PC-9 (cell line): ENCODE measurements around the gene CAPZB. TPM values are rescaled to one million over a fixed set of nuclear protein-coding genes. Genes with fewer than 3 reads are reported as not detected.

Experiments used
- BruUV-seq: library from RNA; stranded (reverse); fragments of 400-500 nt; replicated peaks from 2 replicates; lab custom pipeline; 2021; lab: Mats Ljungman, UMichigan
- CTCF ChIA-PET: fragments of 300-600 bp; sonication (Branson Sonifier 250); formaldehyde crosslinking; loops from one replicate; lab custom pipeline; 2022; ENCODE audit warnings: antibody characterized with exemption; lab: Charles Lee
- POLR2A ChIA-PET: fragments of 300-600 bp; sonication (Branson Sonifier 250); formaldehyde crosslinking; loops from one replicate; lab custom pipeline; 2022; ENCODE audit warnings: antibody characterized with exemption; ENCODE audit not compliant: unreplicated experiment; lab: Charles Lee
- DNase-seq, 2 experiments: peaks; one replicate each; pipeline versions ENCODE4 v3.0.0 to v3.0.0-alpha.2; 2015 to 2022; ENCODE audit warnings: mixed read lengths in 1 of 2
- H2AFZ ChIP-seq: fragments of 200-600 bp; sonication (generic); 2 replicates; pipeline ENCODE4 v1.8.1; 2017; ENCODE audit warnings: antibody characterized with exemption
- H3F3A ChIP-seq: fragments of 200-600 bp; sonication (generic); 2 replicates; pipeline ENCODE4 v1.8.1; 2017; ENCODE audit warnings: antibody characterized with exemption, mild to moderate bottlenecking, low read depth; ENCODE audit not compliant: insufficient read depth
- H3K27ac ChIP-seq: fragments of 200-600 bp; sonication (generic); 2 replicates; pipeline ENCODE4 v1.6.1; 2016; ENCODE audit warnings: mixed run types
- H3K27me3 ChIP-seq: fragments of 200-600 bp; sonication (generic); 2 replicates; pipeline ENCODE4 v1.6.1; 2016; ENCODE audit warnings: low read depth, mixed run types; ENCODE audit not compliant: insufficient read depth
- H3K36me3 ChIP-seq: fragments of 200-600 bp; sonication (generic); 2 replicates; pipeline ENCODE4 v1.6.1; 2016; ENCODE audit warnings: low read depth, mixed run types
- H3K4me1 ChIP-seq: fragments of 200-600 bp; sonication (generic); replicated peaks from 2 replicates; pipeline ENCODE4 v1.6.1; 2016; ENCODE audit warnings: mixed run types; ENCODE audit not compliant: insufficient read depth
- H3K4me2 ChIP-seq: fragments of 200-600 bp; sonication (generic); 2 replicates; pipeline ENCODE4 v1.6.1; 2017; ENCODE audit warnings: mixed run types
- H3K4me3 ChIP-seq: fragments of 200-600 bp; sonication (generic); 2 replicates; pipeline ENCODE4 v1.6.1; 2016; ENCODE audit warnings: mixed run types
- H3K79me2 ChIP-seq: fragments of 200-600 bp; sonication (generic); 2 replicates; pipeline ENCODE4 v1.6.1; 2017; ENCODE audit warnings: low read depth, mixed run types
- H3K9me2 ChIP-seq: fragments of 200-600 bp; sonication (generic); 2 replicates; pipeline ENCODE4 v1.8.1; 2017; ENCODE audit warnings: mild to moderate bottlenecking; ENCODE audit not compliant: insufficient read depth
- H3K9me3 ChIP-seq: fragments of 200-600 bp; sonication (generic); 2 replicates; pipeline ENCODE4 v1.8.1; 2016; ENCODE audit warnings: low read depth; ENCODE audit not compliant: insufficient read depth
- H4K20me1 ChIP-seq: fragments of 200-600 bp; sonication (generic); 2 replicates; pipeline ENCODE4 v1.8.1; 2017; ENCODE audit not compliant: insufficient read depth
- EZH2 ChIP-seq: fragments of 200-600 bp; sonication (generic); IDR thresholded peaks from 2 replicates; pipeline ENCODE4 v1.8.0; 2017; ENCODE audit warnings: antibody characterized with exemption, low read depth
- intact Hi-C: fragments of 100-400 bp; cut with micrococcal nuclease; formaldehyde crosslinking; loops from one replicate; pipeline ENCODE4 v1.10.0; 2022; ENCODE audit not compliant: unreplicated experiment
- total RNA-seq: library from RNA; stranded (reverse); gene quantifications from 2 replicates; pipeline ENCODE4 v1.2.3, GENCODE V29; 2021
- TF ChIP-seq, protein P1 (sequence below): fragments of 200-600 bp; sonication (generic); conservative IDR thresholded peaks from 2 replicates; pipeline ENCODE4 v1.6.1; 2017; ENCODE audit warnings: mixed run types, antibody characterized with exemption, mild to moderate bottlenecking, moderate library complexity

Gene CAPZB
- total RNA-seq, 1 experiment from 2014 or later, result 222 TPM

DNA sequence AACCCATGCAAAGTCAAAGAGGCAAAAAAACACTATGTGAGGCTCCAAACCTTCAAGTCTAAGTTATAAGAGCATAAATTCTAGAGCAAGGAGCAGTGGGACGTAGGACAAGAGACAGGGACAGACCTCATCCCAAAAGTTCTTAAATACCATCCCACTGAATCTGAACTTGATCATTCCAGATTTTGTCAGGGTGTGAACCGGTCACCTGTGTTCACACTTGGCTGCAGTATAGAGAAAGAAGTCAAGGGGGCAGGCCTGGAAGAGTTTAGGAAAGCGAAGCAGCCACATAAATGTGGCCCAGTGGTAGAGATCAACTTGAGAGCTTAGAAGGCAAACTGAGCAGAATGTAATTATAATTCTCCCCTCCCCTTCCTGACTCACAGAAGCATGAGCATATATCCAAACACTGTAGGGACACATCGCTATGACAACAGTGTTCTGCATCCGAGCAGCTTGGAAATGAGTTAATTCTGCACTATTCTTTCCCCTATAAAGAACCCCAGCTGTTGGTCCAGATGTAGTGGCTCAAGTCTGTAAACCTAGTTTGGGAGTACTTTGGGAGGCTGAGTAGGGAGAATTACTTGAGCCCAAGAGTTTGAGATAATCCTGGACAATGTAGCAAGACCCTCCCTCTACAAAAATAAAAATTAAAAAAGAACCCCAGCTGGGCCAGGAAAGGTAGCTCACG lies 176.1 kb downstream of the CAPZB start:
- TF ChIP-seq EZH2, result no peak
- TF ChIP-seq, protein P1, sequence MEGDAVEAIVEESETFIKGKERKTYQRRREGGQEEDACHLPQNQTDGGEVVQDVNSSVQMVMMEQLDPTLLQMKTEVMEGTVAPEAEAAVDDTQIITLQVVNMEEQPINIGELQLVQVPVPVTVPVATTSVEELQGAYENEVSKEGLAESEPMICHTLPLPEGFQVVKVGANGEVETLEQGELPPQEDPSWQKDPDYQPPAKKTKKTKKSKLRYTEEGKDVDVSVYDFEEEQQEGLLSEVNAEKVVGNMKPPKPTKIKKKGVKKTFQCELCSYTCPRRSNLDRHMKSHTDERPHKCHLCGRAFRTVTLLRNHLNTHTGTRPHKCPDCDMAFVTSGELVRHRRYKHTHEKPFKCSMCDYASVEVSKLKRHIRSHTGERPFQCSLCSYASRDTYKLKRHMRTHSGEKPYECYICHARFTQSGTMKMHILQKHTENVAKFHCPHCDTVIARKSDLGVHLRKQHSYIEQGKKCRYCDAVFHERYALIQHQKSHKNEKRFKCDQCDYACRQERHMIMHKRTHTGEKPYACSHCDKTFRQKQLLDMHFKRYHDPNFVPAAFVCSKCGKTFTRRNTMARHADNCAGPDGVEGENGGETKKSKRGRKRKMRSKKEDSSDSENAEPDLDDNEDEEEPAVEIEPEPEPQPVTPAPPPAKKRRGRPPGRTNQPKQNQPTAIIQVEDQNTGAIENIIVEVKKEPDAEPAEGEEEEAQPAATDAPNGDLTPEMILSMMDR, result no peak
- DNase-seq, result no peak
- no peak overlapping the region for H3K27ac ChIP-seq
- H2AFZ ChIP-seq, result no peak overlapping the region
- no peaks in the 10 kb centered on the region for H3F3A ChIP-seq
- BruUV-seq, result no TSS peak
- intact Hi-C loops, result no loop called here
- ChIA-PET POLR2A (interaction anchor here (0.7 kb wide), 2 partner anchors 193 to 1448 kb away, joined by 3 to 4 read pairs; no protein-coding TSS in a partner anchor), CTCF (no interaction called here)
- H3K9me2 ChIP-seq, result no peaks in the 10 kb centered on the region
- no peaks in the 10 kb centered on the region for H3K36me3 ChIP-seq
- H3K79me2 ChIP-seq, result peaks cover 12% of the 10 kb centered on the region
- no peaks in the 10 kb centered on the region for H3K27me3 ChIP-seq
- peaks cover 11% of the 10 kb centered on the region for H3K4me1 ChIP-seq
- H3K4me2 ChIP-seq, result no peak overlapping the region
- H4K20me1 ChIP-seq, result peaks cover 6% of the 10 kb centered on the region; the same call in 1 of the 2 replicates
- no peak overlapping the region for H3K4me3 ChIP-seq
- no peaks in the 10 kb centered on the region for H3K9me3 ChIP-seq

DNA sequence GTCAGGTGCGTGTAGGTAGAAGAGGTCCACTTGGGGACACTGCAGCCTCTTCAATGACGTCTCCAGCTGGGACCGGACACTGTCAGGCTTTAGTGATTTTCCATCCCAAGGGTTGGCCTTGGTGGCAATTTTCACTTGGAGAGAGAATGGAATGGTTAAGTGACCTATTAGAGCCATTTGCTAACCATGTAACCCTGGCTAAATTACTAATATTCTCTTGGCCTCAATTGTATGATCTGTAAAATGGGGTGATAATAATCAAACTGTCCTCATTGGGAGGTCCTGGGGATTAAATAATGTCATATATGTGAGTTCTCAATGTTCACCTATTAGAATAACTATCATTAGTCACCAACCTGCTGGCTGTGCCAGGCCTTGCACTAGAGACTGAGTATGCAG lies 176.8 kb downstream of the CAPZB start:
- no peak overlapping the region for H3K4me2 ChIP-seq
- intact Hi-C loops, result no loop called here

DNA sequence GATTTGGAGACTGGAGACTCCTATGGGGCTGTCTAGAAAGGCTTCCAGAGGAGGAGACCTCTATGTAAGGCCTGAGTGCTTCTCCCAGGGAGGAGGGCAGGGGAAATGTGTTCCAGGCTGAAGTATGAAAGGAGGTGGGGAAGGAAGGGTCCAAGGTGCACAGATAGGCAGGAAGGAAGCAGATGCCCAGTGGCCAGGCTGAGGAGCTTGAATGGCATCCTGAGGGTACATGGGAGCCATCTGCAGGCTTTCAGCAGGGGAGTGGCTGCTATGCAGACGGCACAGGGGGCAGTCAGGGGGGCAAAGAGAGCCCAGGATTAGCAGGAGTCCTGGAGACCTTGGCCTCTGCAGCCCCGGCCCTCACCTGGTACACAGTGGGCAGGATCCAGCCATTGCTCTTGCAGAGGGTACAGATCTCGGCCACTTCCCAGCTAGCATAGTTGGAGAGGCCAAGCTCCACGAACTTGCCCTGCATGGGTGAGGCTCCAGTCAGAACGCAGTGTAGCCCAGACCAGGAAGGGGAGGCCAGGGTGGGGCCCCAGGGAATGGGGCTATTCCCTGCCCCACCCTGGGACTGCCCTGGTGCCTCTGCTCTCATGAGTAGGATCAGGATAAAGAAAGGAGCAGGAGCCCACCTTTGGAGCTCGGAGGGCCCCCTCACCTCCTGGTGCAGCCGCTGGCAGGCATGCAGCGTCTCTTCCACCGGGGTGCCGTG lies 177.4 kb downstream of the CAPZB start:
- no peaks in the 10 kb centered on the region for H3K9me3 ChIP-seq
- H3K4me1 ChIP-seq, result peaks cover 3% of the 10 kb centered on the region; the same call in 1 of the 2 replicates

More for the DNA sequence above, 176.8 kb downstream of the CAPZB start:
- ChIA-PET POLR2A (no interaction called here), CTCF (no interaction called here)
- H3K4me1 ChIP-seq, result peaks cover 8% of the 10 kb centered on the region
- H3K9me3 ChIP-seq, result no peaks in the 10 kb centered on the region
- peaks cover 6% of the 10 kb centered on the region; the same call in 1 of the 2 replicates for H4K20me1 ChIP-seq
- no peak overlapping the region for H3K4me3 ChIP-seq
- no peaks in the 10 kb centered on the region for H3F3A ChIP-seq
- H3K36me3 ChIP-seq, result no peaks in the 10 kb centered on the region
- H3K79me2 ChIP-seq, result peaks cover 12% of the 10 kb centered on the region
- H2AFZ ChIP-seq, result no peak overlapping the region
- DNase-seq, result no peak
- no peaks in the 10 kb centered on the region for H3K9me2 ChIP-seq
- no peaks in the 10 kb centered on the region for H3K27me3 ChIP-seq
- H3K27ac ChIP-seq, result no peak overlapping the region
- no TSS peak for BruUV-seq
- no peak for TF ChIP-seq EZH2
- TF ChIP-seq, protein P1, result no peak

More for the DNA sequence above, 177.4 kb downstream of the CAPZB start:
- no TSS peak for BruUV-seq
- no peak for DNase-seq
- peaks cover 12% of the 10 kb centered on the region for H3K79me2 ChIP-seq
- no peak overlapping the region for H3K27ac ChIP-seq
- POLR2A ChIA-PET, result no interaction called here
- H3K4me2 ChIP-seq, result no peak overlapping the region
- peaks cover 6% of the 10 kb centered on the region; the same call in 1 of the 2 replicates for H4K20me1 ChIP-seq
- no peak overlapping the region for H3K4me3 ChIP-seq
- no peaks in the 10 kb centered on the region for H3F3A ChIP-seq
- CTCF ChIA-PET, result no interaction called here
- H2AFZ ChIP-seq, result no peak overlapping the region
- no peaks in the 10 kb centered on the region for H3K27me3 ChIP-seq
- H3K9me2 ChIP-seq, result no peaks in the 10 kb centered on the region
- intact Hi-C loops, result no loop called here
- H3K36me3 ChIP-seq, result no peaks in the 10 kb centered on the region
- no peak for TF ChIP-seq EZH2
- TF ChIP-seq, protein P1, result no peak
